ENCODE data around the gene UPF3B.

- TF ChIP-seq RARB (CRISPR knock-in tag; IDR thresholded peaks at IDR 0.05) (no peak), POU6F1 (CRISPR knock-in tag; IDR thresholded peaks at IDR 0.05; ENCODE audit: borderline replicate concordance, low read depth) (no peak), PATZ1 (CRISPR knock-in tag; IDR thresholded peaks at IDR 0.05; ENCODE audit: borderline replicate concordance) (no peak), ZNF565 (CRISPR knock-in tag; conservative IDR thresholded peaks at IDR 0.05; ENCODE audit: low read depth) (no peak)
Observed at GRCh38 chrX:119900976-119901375, 48.2 kb upstream of the UPF3B start.
